ENCODE measurements around the gene A4GALT.

DNA sequence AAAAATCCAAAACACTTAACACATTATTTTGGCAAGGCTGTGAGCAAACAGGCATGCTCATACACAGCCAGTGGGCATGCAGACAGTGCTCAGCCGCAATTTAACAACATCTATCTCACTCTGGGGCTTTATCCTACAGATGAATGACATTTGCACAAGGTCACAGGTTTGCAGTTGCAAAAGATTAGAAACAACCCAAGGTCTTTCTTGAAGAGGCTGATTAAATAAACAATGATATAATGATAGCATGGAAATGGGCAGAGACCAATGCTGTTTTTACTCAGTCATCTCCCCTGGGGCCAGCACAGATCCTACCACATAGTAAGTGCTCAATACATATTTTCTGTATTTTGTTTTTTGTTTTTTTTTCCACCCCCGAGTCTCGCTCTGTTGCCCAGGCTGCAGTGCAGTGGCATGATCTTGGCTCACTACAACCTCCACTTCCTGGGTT is 9.4 kb downstream of the A4GALT start:
- TF ChIP-seq EZH2 (IDR thresholded peaks at IDR 0.05; ENCODE audit: borderline replicate concordance, low read depth, low read length, severe bottlenecking) = no peak
- TF ChIP-seq CTCF (IDR thresholded peaks at IDR 0.05; ENCODE audit: borderline replicate concordance, extremely low read depth, low read length, poor library complexity, severe bottlenecking) = no peak

All from DND-41 (cell line).